Right lung (tissue), 5 donors: ENCODE data around the gene MYO7A. TPM values are rescaled to one million over a fixed set of nuclear protein-coding genes. Genes with fewer than 3 reads are reported as not detected.
A peak's percentile ranks its signal among the peaks of the same experiment; 100 is the strongest.

Experiments
- DNase-seq, 2 donors: peaks; one replicate each; pipeline ENCODE4 v3.0.0-alpha.2; 2013
- polyA plus RNA-seq, 5 donors: library from polyadenylated mRNA; unstranded; fragments of 120-200 nt; gene quantifications; one replicate each; pipeline versions ENCODE4 v1.2.1 to v1.2.3, GENCODE V29; 2013; ENCODE audit warnings: inconsistent platforms in 1 of 5, low replicate concordance in 1 of 5; ENCODE audit not compliant: insufficient read length in 5 of 5, insufficient read depth in 1 of 5

The MYO7A gene
- polyA plus RNA-seq, 5 donors = 4.4 to 6.3 (median 5.4) TPM

- no peak for DNase-seq
These were observed 56.3 kb downstream of the MYO7A start for GRCh38 chr11:77184136-77184860.

GRCh38 chr11:77186302-77186701 is 58.3 kb downstream of the MYO7A start:
- DNase-seq = no peak

- no peak for DNase-seq
These were observed 59.2 kb downstream of the MYO7A start for GRCh38 chr11:77187111-77187750.

GRCh38 chr11:77187776-77188632 is 60.0 kb downstream of the MYO7A start:
- peak; percentile 62 to 77 for DNase-seq

GRCh38 chr11:77188633-77189491 is 60.8 kb downstream of the MYO7A start:
- DNase-seq = no peak

GRCh38 chr11:77189588-77190210 is 61.7 kb downstream of the MYO7A start:
- DNase-seq = no peak

- no peak for DNase-seq
These were observed 62.5 kb downstream of the MYO7A start for GRCh38 chr11:77190331-77191075.

- no peak for DNase-seq
These were observed 63.4 kb downstream of the MYO7A start for GRCh38 chr11:77191429-77191822.

GRCh38 chr11:77191823-77192495 is 63.9 kb downstream of the MYO7A start:
- peak; percentile 57 to 61 for DNase-seq

GRCh38 chr11:77193167-77193566 is 65.1 kb downstream of the MYO7A start:
- no peak for DNase-seq

GRCh38 chr11:77193911-77194830 is 66.1 kb downstream of the MYO7A start:
- no peak for DNase-seq

GRCh38 chr11:77195071-77195755 is 67.2 kb downstream of the MYO7A start:
- DNase-seq = no peak

- DNase-seq = no peak
These were observed 68.9 kb downstream of the MYO7A start for GRCh38 chr11:77196961-77197360.

- DNase-seq = no peak
These were observed 69.7 kb downstream of the MYO7A start for GRCh38 chr11:77197626-77198320.

- DNase-seq = no peak
These were observed 70.4 kb downstream of the MYO7A start for GRCh38 chr11:77198440-77198849.

GRCh38 chr11:77199137-77199745 is 71.2 kb downstream of the MYO7A start:
- no peak for DNase-seq
